ENCODE measurements around the gene CCDC196. TPM values are rescaled to one million over a fixed set of nuclear protein-coding genes. Genes with fewer than 3 reads are reported as not detected.

CCDC196 gene
- total RNA-seq (not detected), polyA plus RNA-seq (ENCODE audit: insufficient read depth in 1 of 8, insufficient read length in 8 of 8, low replicate concordance in 1 of 8) (not detected)
- long read RNA-seq, donor 1, result 0 reads
- long read RNA-seq, donor 2, result 0 reads
- long read RNA-seq, donor 3, result 0 reads
- long read RNA-seq, donor 4, result 0 reads
- long read RNA-seq, donor 5, result 0 reads
- long read RNA-seq, donor 6, result 0 reads
- long read RNA-seq, donor 7, result 0 reads
- long read RNA-seq, donor 8, result 0 reads
- long read RNA-seq, donor 9, result 0 reads
- long read RNA-seq, donor 10, result 0 reads
- long read RNA-seq, donor 11, result 0 reads

- no CpG with 5 or more reads among the region's 2 CpGs for WGBS (ENCODE audit: insufficient coverage)
- no peak within 1 kb of the TSS for H3K27ac ChIP-seq (ENCODE audit: low read length)
- H3K4me1 ChIP-seq (ENCODE audit: control insufficient read depth, insufficient read depth, low read length), result no peaks in the 10 kb centered on the region
- no peaks in the 10 kb centered on the region for H3K27me3 ChIP-seq (ENCODE audit: control insufficient read depth, insufficient read depth, low read length)
- no peaks in the 10 kb centered on the region for H3K36me3 ChIP-seq (ENCODE audit: control insufficient read depth, insufficient read depth, low read length)
- DNase-seq, result no peak
- H3K9me3 ChIP-seq (replicated peaks; ENCODE audit: control insufficient read depth, low read depth, low read length), result no peaks in the 10 kb centered on the region
- H3K4me3 ChIP-seq (ENCODE audit: low read length), result no peak within 1 kb of the TSS
Measured at GRCh38 chr14:66485910-66486421, at the start of gene CCDC196. Gene CCDC196 (plus strand): TSS chr14:66486371. CDS start chr14:66486503, 132 bp downstream.

- Histone ChIP-seq H3K36me3 (ENCODE audit: control insufficient read depth, insufficient read depth, low read length) (no peaks in the 10 kb centered on the region), H3K27ac (ENCODE audit: low read length) (no peak overlapping the region), H3K4me3 (ENCODE audit: low read length) (no peak overlapping the region), H3K9me3 (replicated peaks; ENCODE audit: control insufficient read depth, low read depth, low read length) (peaks cover 7% of the 10 kb centered on the region), H3K4me1 (ENCODE audit: control insufficient read depth, insufficient read depth, low read length) (peaks cover 5% of the 10 kb centered on the region), H3K27me3 (ENCODE audit: control insufficient read depth, insufficient read depth, low read length) (no peaks in the 10 kb centered on the region)
- no peak for DNase-seq
- WGBS (ENCODE audit: insufficient coverage), result 84% methylated on average over 3 of the region's 5 CpGs
Measured at GRCh38 chr14:66440801-66441200, 45.4 kb upstream of the CCDC196 start.

GRCh38 chr14:66442953-66443571 lies 43.1 kb upstream of the CCDC196 start:
- 20% methylated on average over 1 of the region's 4 CpGs for WGBS (ENCODE audit: insufficient coverage)
- peaks cover 5% of the 10 kb centered on the region for H3K4me1 ChIP-seq (ENCODE audit: control insufficient read depth, insufficient read depth, low read length)
- H3K4me3 ChIP-seq (ENCODE audit: low read length), result no peak overlapping the region
- H3K27me3 ChIP-seq (ENCODE audit: control insufficient read depth, insufficient read depth, low read length), result no peaks in the 10 kb centered on the region
- H3K9me3 ChIP-seq (replicated peaks; ENCODE audit: control insufficient read depth, low read depth, low read length), result peaks cover 3% of the 10 kb centered on the region
- H3K36me3 ChIP-seq (ENCODE audit: control insufficient read depth, insufficient read depth, low read length), result no peaks in the 10 kb centered on the region
- no peak overlapping the region for H3K27ac ChIP-seq (ENCODE audit: low read length)
- DNase-seq, result peak; percentile 59

- no peaks in the 10 kb centered on the region for H3K27me3 ChIP-seq (ENCODE audit: control insufficient read depth, insufficient read depth, low read length)
- DNase-seq, result no peak
- peak overlapping the region; percentile 8 for H3K27ac ChIP-seq (ENCODE audit: low read length)
- WGBS (ENCODE audit: insufficient coverage), result 61% methylated on average over 2 of the region's 2 CpGs
- peaks cover 5% of the 10 kb centered on the region for H3K4me1 ChIP-seq (ENCODE audit: control insufficient read depth, insufficient read depth, low read length)
- peaks cover 3% of the 10 kb centered on the region for H3K9me3 ChIP-seq (replicated peaks; ENCODE audit: control insufficient read depth, low read depth, low read length)
- no peaks in the 10 kb centered on the region for H3K36me3 ChIP-seq (ENCODE audit: control insufficient read depth, insufficient read depth, low read length)
- no peak overlapping the region for H3K4me3 ChIP-seq (ENCODE audit: low read length)
Measured at GRCh38 chr14:66443785-66444184, 42.4 kb upstream of the CCDC196 start.

- DNase-seq, result peak; percentile 83
- no peak overlapping the region for H3K4me3 ChIP-seq (ENCODE audit: low read length)
- no peaks in the 10 kb centered on the region for H3K9me3 ChIP-seq (replicated peaks; ENCODE audit: control insufficient read depth, low read depth, low read length)
- WGBS (ENCODE audit: insufficient coverage), result 43% methylated on average over 1 of the region's 2 CpGs
- no peaks in the 10 kb centered on the region for H3K36me3 ChIP-seq (ENCODE audit: control insufficient read depth, insufficient read depth, low read length)
- H3K4me1 ChIP-seq (ENCODE audit: control insufficient read depth, insufficient read depth, low read length), result peaks cover 5% of the 10 kb centered on the region
- H3K27ac ChIP-seq (ENCODE audit: low read length), result peak overlapping the region; percentile 8
- H3K27me3 ChIP-seq (ENCODE audit: control insufficient read depth, insufficient read depth, low read length), result no peaks in the 10 kb centered on the region
Measured at GRCh38 chr14:66444271-66444927, 41.8 kb upstream of the CCDC196 start.

- Histone ChIP-seq H3K9me3 (replicated peaks; ENCODE audit: control insufficient read depth, low read depth, low read length) (no peaks in the 10 kb centered on the region), H3K36me3 (ENCODE audit: control insufficient read depth, insufficient read depth, low read length) (no peaks in the 10 kb centered on the region), H3K27ac (ENCODE audit: low read length) (no peak overlapping the region), H3K4me1 (ENCODE audit: control insufficient read depth, insufficient read depth, low read length) (peaks cover 5% of the 10 kb centered on the region), H3K27me3 (ENCODE audit: control insufficient read depth, insufficient read depth, low read length) (no peaks in the 10 kb centered on the region), H3K4me3 (ENCODE audit: low read length) (no peak overlapping the region)
- DNase-seq, result peak; percentile 3
Measured at GRCh38 chr14:66445936-66446335, 40.2 kb upstream of the CCDC196 start.

GRCh38 chr14:66453469-66453868 lies 32.7 kb upstream of the CCDC196 start:
- H3K4me1 ChIP-seq (ENCODE audit: control insufficient read depth, insufficient read depth, low read length), result no peaks in the 10 kb centered on the region
- no peaks in the 10 kb centered on the region for H3K9me3 ChIP-seq (replicated peaks; ENCODE audit: control insufficient read depth, low read depth, low read length)
- no peak overlapping the region for H3K27ac ChIP-seq (ENCODE audit: low read length)
- no peak for DNase-seq
- H3K36me3 ChIP-seq (ENCODE audit: control insufficient read depth, insufficient read depth, low read length), result no peaks in the 10 kb centered on the region
- no peaks in the 10 kb centered on the region for H3K27me3 ChIP-seq (ENCODE audit: control insufficient read depth, insufficient read depth, low read length)
- WGBS (ENCODE audit: insufficient coverage), result 67% methylated on average over 3 of the region's 3 CpGs
- no peak overlapping the region for H3K4me3 ChIP-seq (ENCODE audit: low read length)

- no peak for DNase-seq
- Histone ChIP-seq H3K27ac (ENCODE audit: low read length) (no peak overlapping the region), H3K27me3 (ENCODE audit: control insufficient read depth, insufficient read depth, low read length) (no peaks in the 10 kb centered on the region), H3K9me3 (replicated peaks; ENCODE audit: control insufficient read depth, low read depth, low read length) (no peaks in the 10 kb centered on the region), H3K4me1 (ENCODE audit: control insufficient read depth, insufficient read depth, low read length) (no peaks in the 10 kb centered on the region), H3K4me3 (ENCODE audit: low read length) (no peak overlapping the region), H3K36me3 (ENCODE audit: control insufficient read depth, insufficient read depth, low read length) (no peaks in the 10 kb centered on the region)
Measured at GRCh38 chr14:66459603-66460002, 26.6 kb upstream of the CCDC196 start.

- 100% methylated on average over 1 of the region's 3 CpGs for WGBS (ENCODE audit: insufficient coverage)
- H3K36me3 ChIP-seq (ENCODE audit: control insufficient read depth, insufficient read depth, low read length), result no peaks in the 10 kb centered on the region
- peaks cover 5% of the 10 kb centered on the region for H3K9me3 ChIP-seq (replicated peaks; ENCODE audit: control insufficient read depth, low read depth, low read length)
- H3K4me1 ChIP-seq (ENCODE audit: control insufficient read depth, insufficient read depth, low read length), result no peaks in the 10 kb centered on the region
- H3K27ac ChIP-seq (ENCODE audit: low read length), result no peak overlapping the region
- no peaks in the 10 kb centered on the region for H3K27me3 ChIP-seq (ENCODE audit: control insufficient read depth, insufficient read depth, low read length)
- no peak for DNase-seq
- no peak overlapping the region for H3K4me3 ChIP-seq (ENCODE audit: low read length)
Measured at GRCh38 chr14:66464261-66464660, 21.9 kb upstream of the CCDC196 start.

GRCh38 chr14:66468778-66469367 lies 17.3 kb upstream of the CCDC196 start:
- Histone ChIP-seq H3K27me3 (ENCODE audit: control insufficient read depth, insufficient read depth, low read length) (no peaks in the 10 kb centered on the region), H3K4me1 (ENCODE audit: control insufficient read depth, insufficient read depth, low read length) (no peaks in the 10 kb centered on the region), H3K36me3 (ENCODE audit: control insufficient read depth, insufficient read depth, low read length) (no peaks in the 10 kb centered on the region), H3K4me3 (ENCODE audit: low read length) (no peak overlapping the region), H3K27ac (ENCODE audit: low read length) (no peak overlapping the region), H3K9me3 (replicated peaks; ENCODE audit: control insufficient read depth, low read depth, low read length) (peaks cover 8% of the 10 kb centered on the region)
- WGBS (ENCODE audit: insufficient coverage), result no CpG with 5 or more reads among the region's 2 CpGs
- no peak for DNase-seq

Measured in muscle of leg (tissue), 16 donors.